Measurements from ENCODE around the gene LARGE2.

DNA sequence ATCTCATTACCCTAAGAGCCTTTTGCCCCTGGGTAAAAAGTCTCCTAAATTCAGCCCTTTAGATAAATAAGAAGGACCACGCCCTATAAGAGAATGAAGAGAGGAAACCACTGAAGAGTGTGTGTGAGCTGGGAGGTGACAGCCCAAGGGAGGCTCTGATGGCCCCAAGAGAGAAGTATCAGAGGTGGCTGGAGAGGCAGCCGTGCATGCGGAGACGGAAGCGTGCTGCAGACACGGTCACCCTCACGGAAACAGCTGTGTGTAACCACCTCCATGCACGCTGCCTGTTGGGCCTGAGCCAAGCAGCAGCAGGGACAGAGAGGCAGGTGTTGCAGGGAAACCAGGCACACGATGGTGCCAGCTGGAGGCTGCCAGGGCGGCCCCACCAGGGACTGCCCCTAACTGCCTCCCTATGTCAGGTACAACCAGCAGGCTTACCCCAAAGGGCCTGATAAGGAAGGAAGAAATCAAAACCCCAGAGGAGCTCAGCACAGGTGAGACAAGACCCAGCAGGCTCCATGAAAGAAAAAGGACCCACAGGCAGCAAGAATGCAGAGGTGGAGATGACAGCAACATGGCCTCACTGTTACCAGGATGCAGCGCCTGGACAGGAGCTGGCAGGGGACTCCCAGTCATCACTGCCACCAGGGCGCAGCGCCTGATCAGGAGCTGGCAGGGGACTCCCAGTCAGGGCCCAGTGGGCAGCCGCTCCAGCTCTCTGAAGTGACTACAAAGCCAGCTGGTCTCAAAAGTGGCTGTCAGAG is 7.8 kb downstream of the LARGE2 start:
- TF ChIP-seq POLR2AphosphoS5 (IDR thresholded peaks at IDR 0.05; ENCODE audit: borderline replicate concordance, low read depth, low read length) (no peak), EZH2 (IDR thresholded peaks at IDR 0.05) (no peak), FOXP2 (optimal IDR thresholded peaks at IDR 0.05; ENCODE audit: control extremely low read depth, extremely low read length, insufficient read depth) (no peak)
